Activated CD8-positive, alpha-beta T cell treated with anti-CD3 and anti-CD28 coated beads, Interleukin-2, amount 10 ng/mL, durations not matched to agents 7 days and 5 days (primary cell): ENCODE results near the gene OMP. TPM values are rescaled to one million over a fixed set of nuclear protein-coding genes. Genes with fewer than 3 reads are reported as not detected.

Source experiments
- ATAC-seq: fragments of 150-1000 bp; cut with Tn5 transposase; one replicate; pipeline ENCODE4 v1.10.0; 2021; ENCODE audit warnings: moderate library complexity
- CTCF ChIA-PET: fragments of 350-600 bp; sonication (Branson Sonifier 250); formaldehyde crosslinking; loops from one replicate; lab custom pipeline; 2021; ENCODE audit warnings: antibody characterized with exemption; lab: Charles Lee
- POLR2A ChIA-PET: fragments of 350-600 bp; sonication (Branson Sonifier 250); formaldehyde crosslinking; loops from one replicate; lab custom pipeline; 2021; ENCODE audit warnings: antibody characterized with exemption; lab: Charles Lee
- DNase-seq: peaks from one replicate; pipeline ENCODE4 v3.0.0-alpha.2; 2020
- H3K27ac Mint-ChIP-seq: one replicate; pipeline ENCODE4 v1.8.0; 2021; ENCODE audit warnings: mild to moderate bottlenecking, mixed read lengths
- H3K27me3 Mint-ChIP-seq: one replicate; pipeline ENCODE4 v1.8.0; 2021; ENCODE audit warnings: low read depth, mixed read lengths
- H3K36me3 Mint-ChIP-seq: one replicate; pipeline ENCODE4 v1.8.0; 2021; ENCODE audit warnings: low read depth, mixed read lengths
- H3K4me1 Mint-ChIP-seq: one replicate; pipeline ENCODE4 v1.8.0; 2021; ENCODE audit warnings: low read depth, mixed read lengths
- H3K4me3 Mint-ChIP-seq: one replicate; pipeline ENCODE4 v1.8.0; 2021; ENCODE audit warnings: mild to moderate bottlenecking, mixed read lengths
- H3K9me3 Mint-ChIP-seq: one replicate; pipeline ENCODE4 v1.8.0; 2022; ENCODE audit warnings: mixed read lengths; ENCODE audit not compliant: insufficient read depth
- total RNA-seq, 2 experiments: library from RNA; stranded (reverse); gene quantifications; one replicate each; pipeline ENCODE4 v1.2.3, GENCODE V29; 2021

The OMP gene
- total RNA-seq, result not detected

DNA sequence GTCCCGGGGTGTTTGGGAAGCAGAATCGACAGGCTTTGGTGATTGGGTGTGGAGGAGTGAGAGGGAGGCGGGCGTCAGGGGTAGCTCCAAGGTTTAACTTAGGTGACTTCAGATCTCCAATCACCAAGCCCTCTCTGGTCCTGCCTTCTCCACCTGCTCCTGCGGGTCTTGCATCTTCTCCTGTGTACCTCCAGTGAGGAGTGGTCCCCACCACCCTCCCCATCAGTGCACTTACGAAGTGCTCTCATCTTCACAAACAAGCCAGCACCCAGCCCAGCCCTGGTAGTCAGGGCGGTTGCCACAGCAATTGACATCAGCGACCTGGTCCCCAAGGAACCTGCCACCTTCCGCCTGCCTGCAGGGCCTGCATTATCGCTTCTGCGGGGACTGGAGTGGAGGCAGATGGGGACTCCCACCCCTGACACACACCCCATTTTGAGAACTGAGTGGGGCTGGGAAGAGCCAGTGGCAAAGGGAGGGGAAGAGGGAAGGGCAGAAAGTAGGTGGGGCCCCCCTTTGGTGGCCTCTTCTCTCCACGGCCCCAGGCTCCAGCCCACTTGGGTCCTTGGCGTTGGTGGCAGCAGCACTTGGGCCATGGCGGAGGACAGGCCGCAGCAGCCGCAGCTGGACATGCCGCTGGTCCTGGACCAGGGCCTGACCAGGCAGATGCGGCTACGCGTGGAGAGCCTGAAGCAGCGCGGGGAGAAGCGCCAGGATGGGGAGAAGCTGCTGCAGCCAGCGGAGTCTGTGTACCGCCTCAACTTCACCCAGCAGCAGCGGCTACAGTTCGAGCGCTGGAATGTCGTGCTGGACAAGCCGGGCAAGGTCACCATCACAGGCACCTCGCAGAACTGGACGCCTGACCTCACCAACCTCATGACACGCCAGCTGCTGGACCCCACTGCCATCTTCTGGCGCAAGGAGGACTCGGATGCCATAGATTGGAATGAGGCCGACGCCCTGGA lies at the start of gene OMP:
Gene OMP, plus strand, starts transcription at position 595 of the 965 bp plus-strand sequence. Its CDS starts 0 bp downstream, at position 595.
- no peak for ATAC-seq
- ChIA-PET CTCF (interaction anchor here (0.6 to 1.9 kb wide), 2 partner anchors 11 to 84 kb away, joined by 3 to 15 read pairs; no protein-coding TSS in a partner anchor), POLR2A (no interaction called here)
- no peaks in the 10 kb centered on the region for H3K27me3 Mint-ChIP-seq
- no peaks in the 10 kb centered on the region for H3K36me3 Mint-ChIP-seq
- no peaks in the 10 kb centered on the region for H3K4me1 Mint-ChIP-seq
- no peak within 1 kb of the TSS for H3K4me3 Mint-ChIP-seq
- no peak within 1 kb of the TSS for H3K27ac Mint-ChIP-seq
- no peaks in the 10 kb centered on the region for H3K9me3 Mint-ChIP-seq
- DNase-seq, result no peak

DNA sequence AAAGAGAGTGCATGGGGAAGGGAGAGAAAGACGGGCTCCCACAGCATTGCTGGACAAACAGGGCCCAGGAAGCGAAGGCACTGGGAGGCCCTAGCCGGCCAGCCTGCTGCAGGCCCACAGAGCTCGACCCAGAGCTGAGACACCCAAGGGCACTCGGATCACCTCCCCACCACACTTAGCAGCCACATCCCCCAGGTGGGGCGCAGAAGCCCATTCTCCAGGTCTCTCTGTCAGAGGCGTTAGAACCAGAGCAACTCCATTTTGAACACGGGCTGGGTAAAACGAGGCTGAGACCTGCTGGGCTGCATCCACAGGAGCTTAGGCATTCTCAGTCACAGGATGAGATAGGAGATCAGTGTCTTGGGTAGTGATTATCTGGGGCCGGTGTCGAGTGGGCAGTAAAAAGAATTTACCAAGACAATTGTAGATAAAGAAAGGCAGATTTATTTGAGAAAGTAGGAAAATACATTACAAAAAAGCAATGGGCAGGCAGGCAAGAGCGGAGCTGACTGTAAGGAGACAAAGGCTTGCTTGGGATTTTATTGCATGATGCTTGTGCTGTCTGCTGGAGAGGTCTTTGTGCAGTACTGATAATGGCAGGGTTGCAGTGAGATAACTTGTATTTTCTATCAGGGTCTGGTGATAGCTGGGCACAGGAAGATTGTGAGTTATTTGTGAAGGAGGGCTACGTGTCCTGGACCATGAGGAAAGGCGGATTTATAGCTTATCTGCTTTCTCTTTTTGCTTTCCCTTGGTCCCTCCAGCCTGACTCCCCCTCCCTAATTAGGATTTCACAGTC lies 49.2 kb upstream of the OMP start:
- H3K9me3 Mint-ChIP-seq, result peaks cover 8% of the 10 kb centered on the region
- ChIA-PET POLR2A (no interaction called here), CTCF (interaction anchor here (1.2 to 4.0 kb wide), 2 partner anchors 12 to 38 kb away, joined by 4 to 20 read pairs; no protein-coding TSS in a partner anchor)
- no peak overlapping the region for H3K27ac Mint-ChIP-seq
- DNase-seq (no peak), ATAC-seq (no peak)
- H3K4me3 Mint-ChIP-seq, result no peak overlapping the region
- peaks cover 3% of the 10 kb centered on the region for H3K27me3 Mint-ChIP-seq
- no peaks in the 10 kb centered on the region for H3K36me3 Mint-ChIP-seq
- H3K4me1 Mint-ChIP-seq, result no peaks in the 10 kb centered on the region

GRCh38 chr11:77054084-77054483 lies 48.6 kb upstream of the OMP start:
- H3K27me3 Mint-ChIP-seq, result peaks cover 7% of the 10 kb centered on the region
- H3K27ac Mint-ChIP-seq, result no peak overlapping the region
- H3K4me3 Mint-ChIP-seq, result no peak overlapping the region
- DNase-seq, result no peak
- CTCF ChIA-PET, result interaction anchor here (4.0 kb wide), 1 partner anchor 38 kb away, joined by 20 read pairs; no protein-coding TSS in a partner anchor
- H3K9me3 Mint-ChIP-seq, result peaks cover 8% of the 10 kb centered on the region
- ATAC-seq, result no peak
- POLR2A ChIA-PET, result no interaction called here
- no peaks in the 10 kb centered on the region for H3K36me3 Mint-ChIP-seq
- H3K4me1 Mint-ChIP-seq, result no peaks in the 10 kb centered on the region

GRCh38 chr11:77055101-77055561 lies 47.5 kb upstream of the OMP start:
- peaks cover 12% of the 10 kb centered on the region for H3K27me3 Mint-ChIP-seq
- ATAC-seq, result no peak
- no peak overlapping the region for H3K4me3 Mint-ChIP-seq
- no peaks in the 10 kb centered on the region for H3K4me1 Mint-ChIP-seq
- ChIA-PET CTCF (interaction anchor here (1.0 kb wide), 1 partner anchor 36 kb away, joined by 3 read pairs; no protein-coding TSS in a partner anchor), POLR2A (interaction anchor here (0.7 kb wide), 1 partner anchor 27 kb away, joined by 3 read pairs; no protein-coding TSS in a partner anchor)
- peaks cover 8% of the 10 kb centered on the region for H3K9me3 Mint-ChIP-seq
- no peaks in the 10 kb centered on the region for H3K36me3 Mint-ChIP-seq
- no peak overlapping the region for H3K27ac Mint-ChIP-seq
- DNase-seq, result no peak

DNA sequence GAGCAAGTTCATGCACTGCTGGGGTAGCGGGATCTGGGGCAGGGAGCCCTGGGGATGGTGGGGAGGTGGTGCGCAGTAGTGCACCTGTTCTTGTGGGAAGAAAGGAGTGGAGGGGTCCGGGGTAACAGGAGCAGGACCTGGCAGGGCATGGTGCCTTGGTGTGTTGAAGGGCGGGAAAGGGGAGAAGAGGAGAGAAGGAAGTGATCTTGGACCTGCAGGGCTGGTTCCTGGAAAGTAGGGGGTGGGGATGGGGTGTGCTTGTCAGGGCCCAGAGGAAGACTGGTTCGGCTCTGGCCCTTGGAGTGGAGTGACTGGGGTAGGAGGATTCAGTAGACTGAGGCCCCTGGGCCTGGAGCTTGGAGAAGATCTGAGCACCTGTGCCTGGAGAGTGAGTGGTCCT lies 46.7 kb upstream of the OMP start:
- Mint-ChIP-seq H3K4me1 (no peaks in the 10 kb centered on the region), H3K36me3 (no peaks in the 10 kb centered on the region), H3K4me3 (no peak overlapping the region), H3K9me3 (peaks cover 8% of the 10 kb centered on the region), H3K27me3 (peaks cover 12% of the 10 kb centered on the region), H3K27ac (no peak overlapping the region)
- POLR2A ChIA-PET, result no interaction called here
- DNase-seq (no peak), ATAC-seq (no peak)
- CTCF ChIA-PET, result no interaction called here

DNA sequence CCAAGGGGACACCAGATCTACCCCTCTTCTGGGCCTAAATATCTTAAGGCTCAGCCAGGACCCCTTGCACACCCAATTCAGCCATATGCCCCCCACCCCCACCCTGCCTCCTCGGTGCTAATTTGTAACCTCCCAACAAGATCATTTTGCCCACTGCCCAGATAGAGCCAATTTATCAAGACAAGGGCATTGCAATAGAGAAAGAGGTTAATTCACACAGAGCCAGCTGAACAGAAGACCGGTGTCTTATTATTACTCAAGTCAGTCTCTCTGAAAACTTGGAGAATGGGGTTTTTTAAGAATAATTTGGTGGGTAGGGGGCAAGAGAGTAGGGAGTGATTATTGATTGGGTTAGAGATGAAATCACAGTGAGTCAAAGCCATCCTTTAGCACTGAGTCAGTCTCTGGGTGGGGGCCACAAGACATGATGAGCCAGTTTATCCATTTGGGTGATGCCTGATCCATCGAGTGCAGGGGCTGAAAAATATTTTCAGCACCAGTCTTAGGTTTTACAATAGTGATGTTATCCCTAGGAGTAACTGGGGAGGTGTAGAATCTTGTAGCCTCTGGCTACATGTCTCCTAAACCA lies 45.7 kb upstream of the OMP start:
- H3K36me3 Mint-ChIP-seq, result no peaks in the 10 kb centered on the region
- H3K4me3 Mint-ChIP-seq, result no peak overlapping the region
- H3K9me3 Mint-ChIP-seq, result peaks cover 9% of the 10 kb centered on the region
- DNase-seq, result no peak
- peaks cover 11% of the 10 kb centered on the region for H3K27me3 Mint-ChIP-seq
- H3K27ac Mint-ChIP-seq, result no peak overlapping the region
- ChIA-PET POLR2A (no interaction called here), CTCF (interaction anchor here (4.2 kb wide), 1 partner anchor 34 kb away, joined by 11 read pairs; no protein-coding TSS in a partner anchor)
- no peak for ATAC-seq
- H3K4me1 Mint-ChIP-seq, result no peaks in the 10 kb centered on the region

- Mint-ChIP-seq H3K4me1 (no peaks in the 10 kb centered on the region), H3K27me3 (peaks cover 11% of the 10 kb centered on the region), H3K36me3 (no peaks in the 10 kb centered on the region), H3K4me3 (no peak overlapping the region), H3K9me3 (peaks cover 11% of the 10 kb centered on the region), H3K27ac (no peak overlapping the region)
- ChIA-PET POLR2A (interaction anchor here (0.5 to 0.8 kb wide), 2 partner anchors 24 to 283 kb away, joined by 3 read pairs; no protein-coding TSS in a partner anchor), CTCF (interaction anchor here (1.0 to 4.2 kb wide), 3 partner anchors 10 to 33 kb away, joined by 3 to 11 read pairs (median 7); no protein-coding TSS in a partner anchor)
- ATAC-seq (no peak), DNase-seq (no peak)
Observed at GRCh38 chr11:77057938-77058474, 44.6 kb upstream of the OMP start.

DNA sequence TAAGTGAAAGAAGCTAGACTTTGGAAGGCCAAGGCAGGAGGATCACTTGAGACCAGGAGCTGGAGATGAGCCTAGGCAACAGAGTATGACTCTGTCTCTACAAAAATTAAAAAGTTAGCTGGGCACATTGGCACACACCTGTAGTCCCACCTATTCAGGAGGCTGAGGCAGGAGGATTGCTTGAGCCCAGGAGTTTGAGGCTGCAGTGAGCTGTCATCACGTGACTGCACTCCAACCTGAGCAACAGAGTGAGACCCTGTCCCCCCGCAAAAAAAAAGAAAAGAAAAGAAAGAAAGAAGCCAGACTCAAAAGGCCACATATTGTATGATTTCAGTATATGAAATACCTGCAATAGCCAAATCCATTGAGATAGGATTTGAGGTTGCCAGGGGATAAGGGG lies 43.7 kb upstream of the OMP start:
- H3K36me3 Mint-ChIP-seq, result no peaks in the 10 kb centered on the region

GRCh38 chr11:77059806-77060205 lies 42.8 kb upstream of the OMP start:
- H3K4me3 Mint-ChIP-seq, result no peak overlapping the region
- peaks cover 11% of the 10 kb centered on the region for H3K9me3 Mint-ChIP-seq
- DNase-seq (no peak), ATAC-seq (no peak)
- H3K27ac Mint-ChIP-seq, result no peak overlapping the region
- peaks cover 16% of the 10 kb centered on the region for H3K27me3 Mint-ChIP-seq
- no peaks in the 10 kb centered on the region for H3K36me3 Mint-ChIP-seq
- no peaks in the 10 kb centered on the region for H3K4me1 Mint-ChIP-seq
- CTCF ChIA-PET, result interaction anchor here (2.2 to 4.2 kb wide), 2 partner anchors 12 to 32 kb away, joined by 7 to 11 read pairs; no protein-coding TSS in a partner anchor
- POLR2A ChIA-PET, result no interaction called here

More for the DNA sequence above, 43.7 kb upstream of the OMP start:
- DNase-seq, result no peak
- Mint-ChIP-seq H3K27ac (no peak overlapping the region), H3K4me1 (no peaks in the 10 kb centered on the region), H3K9me3 (peaks cover 11% of the 10 kb centered on the region), H3K27me3 (peaks cover 11% of the 10 kb centered on the region), H3K4me3 (no peak overlapping the region)
- ATAC-seq, result no peak
- ChIA-PET POLR2A (interaction anchor here (0.8 kb wide), 1 partner anchor 23 kb away, joined by 3 read pairs; no protein-coding TSS in a partner anchor), CTCF (interaction anchor here (2.2 to 4.2 kb wide), 2 partner anchors 11 to 32 kb away, joined by 7 to 11 read pairs; no protein-coding TSS in a partner anchor)

DNA sequence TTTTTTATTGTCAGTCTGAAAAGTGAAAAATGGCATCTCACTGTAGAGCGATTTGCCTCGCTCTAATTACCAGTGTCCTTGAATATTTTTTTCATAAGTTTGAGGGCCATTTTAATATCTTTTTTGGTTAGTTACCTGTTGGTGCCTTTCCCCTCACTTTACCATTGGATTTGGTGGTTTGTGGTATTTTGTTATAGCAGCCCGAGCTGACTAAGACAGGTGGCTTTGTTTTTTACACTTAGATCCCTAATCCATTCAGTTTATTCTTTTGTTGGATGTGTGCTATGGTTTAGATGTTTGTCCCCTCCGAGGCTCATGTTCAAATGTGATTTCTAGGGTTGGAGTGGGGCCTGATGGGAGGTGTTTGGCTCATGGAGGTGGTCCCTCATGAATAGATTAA lies 42.4 kb upstream of the OMP start:
- ChIA-PET POLR2A (no interaction called here), CTCF (interaction anchor here (4.2 kb wide), 1 partner anchor 31 kb away, joined by 11 read pairs; no protein-coding TSS in a partner anchor)
- peaks cover 11% of the 10 kb centered on the region for H3K9me3 Mint-ChIP-seq
- no peak overlapping the region for H3K4me3 Mint-ChIP-seq
- H3K36me3 Mint-ChIP-seq, result no peaks in the 10 kb centered on the region
- no peak overlapping the region for H3K27ac Mint-ChIP-seq
- DNase-seq (no peak), ATAC-seq (no peak)
- H3K4me1 Mint-ChIP-seq, result no peaks in the 10 kb centered on the region
- peaks cover 20% of the 10 kb centered on the region for H3K27me3 Mint-ChIP-seq
